Mesenchymal stem cell (in vitro differentiated cells and primary cell): ENCODE results near the gene NCOA7.

Experiments used
- DNase-seq: peaks from one replicate; pipeline ENCODE4 v3.0.0-alpha.2; 2013
- H2AFZ ChIP-seq: one replicate; pipeline ENCODE4 v1.6.1; 2013; ENCODE audit warnings: low read depth, mild to moderate bottlenecking, control low read depth, inconsistent platforms, low read length, moderate library complexity
- H2AK5ac ChIP-seq: 2 replicates; pipeline ENCODE4 v1.6.1; 2013; ENCODE audit warnings: low read length, moderate library complexity, mild to moderate bottlenecking, inconsistent platforms; ENCODE audit not compliant: severe bottlenecking
- H2BK120ac ChIP-seq: one replicate; pipeline ENCODE4 v1.6.1; 2013; ENCODE audit warnings: low read depth, mild to moderate bottlenecking, inconsistent platforms, low read length, moderate library complexity
- H2BK12ac ChIP-seq, 2 experiments: one replicate each; pipeline ENCODE4 v1.6.1; 2013; ENCODE audit warnings: inconsistent platforms in 2 of 2, low read length in 2 of 2, mild to moderate bottlenecking in 2 of 2, moderate library complexity in 2 of 2, control low read depth in 1 of 2
- H2BK15ac ChIP-seq: one replicate; pipeline ENCODE4 v1.6.1; 2013; ENCODE audit warnings: mild to moderate bottlenecking, low read depth, inconsistent platforms; ENCODE audit not compliant: poor library complexity, severe bottlenecking
- H2BK5ac ChIP-seq: 2 replicates; pipeline ENCODE4 v1.6.1; 2013; ENCODE audit warnings: low read depth, mild to moderate bottlenecking, low read length, control low read depth, inconsistent platforms; ENCODE audit not compliant: poor library complexity, severe bottlenecking
- H3K14ac ChIP-seq, 2 experiments: one replicate each; pipeline ENCODE4 v1.6.1; 2013; ENCODE audit warnings: inconsistent platforms in 2 of 2, low read length in 2 of 2, control low read depth in 1 of 2, mild to moderate bottlenecking in 1 of 2, moderate library complexity in 1 of 2
- H3K18ac ChIP-seq, 2 experiments: one replicate each; pipeline ENCODE4 v1.6.1; 2013; ENCODE audit warnings: inconsistent platforms in 2 of 2, low read length in 2 of 2, control low read depth in 1 of 2, low read depth in 1 of 2, mild to moderate bottlenecking in 1 of 2
- H3K23ac ChIP-seq, 2 experiments: one replicate each; pipeline ENCODE4 v1.6.1; 2013; ENCODE audit warnings: inconsistent platforms in 2 of 2, low read length in 2 of 2, mild to moderate bottlenecking in 2 of 2, moderate library complexity in 2 of 2, control low read depth in 1 of 2
- H3K27ac ChIP-seq: 2 replicates; pipeline ENCODE4 v1.5.1; 2013; ENCODE audit warnings: mild to moderate bottlenecking, moderate library complexity, low read length, control low read depth, inconsistent platforms; ENCODE audit not compliant: poor library complexity, severe bottlenecking
- H3K27me3 ChIP-seq, 2 experiments: 2 replicates each; pipeline versions ENCODE4 v1.6.1 to v1.7.0; 2013; ENCODE audit warnings: low read length in 2 of 2, mild to moderate bottlenecking in 2 of 2, moderate library complexity in 2 of 2, control low read depth in 1 of 2, inconsistent platforms in 1 of 2; ENCODE audit not compliant: control insufficient read depth in 1 of 2, insufficient read depth in 1 of 2
- H3K36me3 ChIP-seq, 2 experiments: 2 replicates each; pipeline versions ENCODE4 v1.6.1 to v1.7.0; 2013; ENCODE audit warnings: low read length in 2 of 2, control low read depth in 1 of 2, inconsistent platforms in 1 of 2, low read depth in 1 of 2, mild to moderate bottlenecking in 1 of 2; ENCODE audit not compliant: insufficient read depth in 2 of 2, control insufficient read depth in 1 of 2
- H3K4ac ChIP-seq, 2 experiments: one replicate each; pipeline ENCODE4 v1.6.1; 2013; ENCODE audit warnings: inconsistent platforms in 2 of 2, low read length in 2 of 2, mild to moderate bottlenecking in 2 of 2, moderate library complexity in 2 of 2, control low read depth in 1 of 2, low read depth in 1 of 2
- H3K4me1 ChIP-seq: 2 replicates; pipeline ENCODE4 v1.6.1; 2013; ENCODE audit warnings: low read depth, low read length, control low read depth; ENCODE audit not compliant: control insufficient read depth, insufficient read depth
- H3K4me2 ChIP-seq: 2 replicates; pipeline ENCODE4 v1.6.1; 2013; ENCODE audit warnings: low read length, mild to moderate bottlenecking, inconsistent platforms; ENCODE audit not compliant: poor library complexity, severe bottlenecking
- H3K4me3 ChIP-seq, 2 experiments: 2 replicates each; pipeline versions ENCODE4 v1.5.1 to v1.7.0; 2013; ENCODE audit warnings: low read length in 2 of 2, mild to moderate bottlenecking in 2 of 2, control low read depth in 1 of 2, low read depth in 1 of 2; ENCODE audit not compliant: insufficient read depth in 1 of 2
- H3K79me1 ChIP-seq: replicated peaks from 2 replicates; pipeline ENCODE4 v1.6.1; 2013; ENCODE audit warnings: mild to moderate bottlenecking, control low read depth, low read length, inconsistent platforms; ENCODE audit not compliant: poor library complexity, severe bottlenecking
- H3K9ac ChIP-seq: 2 replicates; pipeline ENCODE4 v1.7.0; 2013; ENCODE audit warnings: mild to moderate bottlenecking, low read length, moderate library complexity
- H3K9me3 ChIP-seq: 2 replicates; pipeline ENCODE4 v1.7.0; 2013; ENCODE audit warnings: mild to moderate bottlenecking, low read length; ENCODE audit not compliant: control insufficient read depth
- H4K8ac ChIP-seq: one replicate; pipeline ENCODE4 v1.6.1; 2013; ENCODE audit warnings: inconsistent platforms, mild to moderate bottlenecking, low read length, moderate library complexity
- H4K91ac ChIP-seq: one replicate; pipeline ENCODE4 v1.6.1; 2013; ENCODE audit warnings: mild to moderate bottlenecking, low read length, inconsistent platforms
- WGBS: methylation state at CpG from one replicate; pipeline ENCODE4 v1.1.7; 2013; ENCODE audit warnings: mixed read lengths; 5-methylcytosine and 5-hydroxymethylcytosine counted together

NCOA7 gene

GRCh38 chr6:125922322-125922860, 131.6 kb downstream of the NCOA7 start:
- 96% methylated on average over 8 of the region's 8 CpGs for WGBS
- Histone ChIP-seq H2BK120ac (no peak overlapping the region), H3K9me3 (no peaks in the 10 kb centered on the region), H3K14ac (no peak overlapping the region), H3K79me1 (no peaks in the 10 kb centered on the region), H2AFZ (no peak overlapping the region), H3K4me2 (no peak overlapping the region), H4K91ac (no peak overlapping the region), H2AK5ac (no peak overlapping the region), H2BK12ac (no peak overlapping the region), H3K4me1 (no peaks in the 10 kb centered on the region), H3K18ac (no peak overlapping the region), H3K36me3 (peaks cover 12 to 62% of the 10 kb centered on the region in 2 experiments), H3K27me3 (no peaks in the 10 kb centered on the region), H3K4ac (no peak overlapping the region), H2BK5ac (no peak overlapping the region), H3K9ac (no peak overlapping the region), H4K8ac (no peak overlapping the region), H3K4me3 (no peak overlapping the region), H3K23ac (no peak overlapping the region), H3K27ac (no peak overlapping the region), H2BK15ac (no peak overlapping the region)
- no peak for DNase-seq

GRCh38 chr6:125923366-125923877, 132.7 kb downstream of the NCOA7 start:
- no peak overlapping the region for H3K4me3 ChIP-seq
- H3K4me2 ChIP-seq: no peak overlapping the region
- H3K4me1 ChIP-seq: no peaks in the 10 kb centered on the region
- no peak overlapping the region for H3K9ac ChIP-seq
- no peak overlapping the region for H2BK15ac ChIP-seq
- peaks cover 15 to 71% of the 10 kb centered on the region in 2 experiments for H3K36me3 ChIP-seq
- WGBS: 89% methylated on average over 4 of the region's 4 CpGs
- no peaks in the 10 kb centered on the region for H3K79me1 ChIP-seq
- no peak overlapping the region for H3K4ac ChIP-seq
- no peak overlapping the region for H2BK12ac ChIP-seq
- DNase-seq: peak; percentile 20
- no peak overlapping the region for H2AK5ac ChIP-seq
- H2AFZ ChIP-seq: no peak overlapping the region
- H4K91ac ChIP-seq: no peak overlapping the region
- H3K27ac ChIP-seq: no peak overlapping the region
- H3K27me3 ChIP-seq: no peaks in the 10 kb centered on the region
- H4K8ac ChIP-seq: no peak overlapping the region
- no peak overlapping the region for H3K23ac ChIP-seq
- H3K18ac ChIP-seq: no peak overlapping the region
- no peaks in the 10 kb centered on the region for H3K9me3 ChIP-seq
- H2BK120ac ChIP-seq: no peak overlapping the region
- H3K14ac ChIP-seq: no peak overlapping the region
- no peak overlapping the region for H2BK5ac ChIP-seq

GRCh38 chr6:125924169-125924568, 133.4 kb downstream of the NCOA7 start:
- H2BK120ac ChIP-seq: no peak overlapping the region
- no peak overlapping the region for H3K23ac ChIP-seq
- no peak overlapping the region for H2BK5ac ChIP-seq
- H3K9me3 ChIP-seq: no peaks in the 10 kb centered on the region
- no peak overlapping the region for H3K14ac ChIP-seq
- no peaks in the 10 kb centered on the region for H3K4me1 ChIP-seq
- H2BK12ac ChIP-seq: no peak overlapping the region
- no peak overlapping the region for H4K91ac ChIP-seq
- no peak overlapping the region for H3K9ac ChIP-seq
- no peaks in the 10 kb centered on the region for H3K79me1 ChIP-seq
- no peak overlapping the region for H3K4ac ChIP-seq
- no peak overlapping the region for H2AK5ac ChIP-seq
- no peak overlapping the region for H4K8ac ChIP-seq
- WGBS: 86% methylated on average over 1 of the region's 2 CpGs
- peaks cover 15 to 78% of the 10 kb centered on the region in 2 experiments for H3K36me3 ChIP-seq
- H2AFZ ChIP-seq: no peak overlapping the region
- no peak overlapping the region for H3K4me2 ChIP-seq
- peak; percentile 43 for DNase-seq
- no peaks in the 10 kb centered on the region for H3K27me3 ChIP-seq
- no peak overlapping the region for H2BK15ac ChIP-seq
- no peak overlapping the region for H3K4me3 ChIP-seq
- no peak overlapping the region for H3K27ac ChIP-seq
- H3K18ac ChIP-seq: no peak overlapping the region

- Histone ChIP-seq H3K9me3 (no peaks in the 10 kb centered on the region), H3K79me1 (no peaks in the 10 kb centered on the region), H3K4me3 (no peak overlapping the region), H3K23ac (no peak overlapping the region), H2BK12ac (peak overlapping the region; percentile 47 to 59), H3K4ac (no peak overlapping the region), H3K4me2 (no peak overlapping the region), H3K36me3 (peaks cover 15 to 85% of the 10 kb centered on the region in 2 experiments), H3K9ac (no peak overlapping the region), H2AFZ (no peak overlapping the region), H3K14ac (no peak overlapping the region), H3K27me3 (no peaks in the 10 kb centered on the region), H3K27ac (no peak overlapping the region), H2BK5ac (no peak overlapping the region), H4K91ac (peak overlapping the region; percentile 47), H3K4me1 (no peaks in the 10 kb centered on the region), H2BK15ac (no peak overlapping the region), H2AK5ac (no peak overlapping the region), H3K18ac (peak overlapping the region in 1 of 2 experiments; percentile 61), H2BK120ac (no peak overlapping the region), H4K8ac (peak overlapping the region; percentile 29)
- 80% methylated on average over 2 of the region's 2 CpGs for WGBS
- no peak for DNase-seq
These were observed 134.1 kb downstream of the NCOA7 start for GRCh38 chr6:125924697-125925358.
